ENCODE data around the gene NPBWR2. TPM values are rescaled to one million over a fixed set of nuclear protein-coding genes. Genes with fewer than 3 reads are reported as not detected.

Gene NPBWR2
- total RNA-seq, 1 experiment from 2014 or later: not detected

- TF ChIP-seq, protein P1, sequence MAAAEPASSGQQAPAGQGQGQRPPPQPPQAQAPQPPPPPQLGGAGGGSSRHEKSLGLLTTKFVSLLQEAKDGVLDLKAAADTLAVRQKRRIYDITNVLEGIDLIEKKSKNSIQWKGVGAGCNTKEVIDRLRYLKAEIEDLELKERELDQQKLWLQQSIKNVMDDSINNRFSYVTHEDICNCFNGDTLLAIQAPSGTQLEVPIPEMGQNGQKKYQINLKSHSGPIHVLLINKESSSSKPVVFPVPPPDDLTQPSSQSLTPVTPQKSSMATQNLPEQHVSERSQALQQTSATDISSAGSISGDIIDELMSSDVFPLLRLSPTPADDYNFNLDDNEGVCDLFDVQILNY (CRISPR knock-in tag; IDR thresholded peaks at IDR 0.05): no peak
These were observed 33.1 kb downstream of the NPBWR2 start (continued) for GRCh38 chr20:64074184-64074789.

GRCh38 chr20:64073476-64074183, 33.7 kb downstream of the NPBWR2 start:
- ATAC-seq (no peak), DNase-seq (ENCODE audit: low spot score) (no peak)
- TF ChIP-seq ZNF425 (CRISPR knock-in tag; conservative IDR thresholded peaks at IDR 0.05) (no peak), FOXP1 (CRISPR knock-in tag; IDR thresholded peaks at IDR 0.05; ENCODE audit: borderline replicate concordance) (no peak), JUN (CRISPR knock-in tag; IDR thresholded peaks at IDR 0.05) (no peak), MYBL2 (CRISPR knock-in tag; IDR thresholded peaks at IDR 0.05) (no peak), ZNF121 (CRISPR knock-in tag; IDR thresholded peaks at IDR 0.05) (no peak), KAT7 (CRISPR knock-in tag; IDR thresholded peaks at IDR 0.05; ENCODE audit: borderline replicate concordance) (no peak), TP53 (CRISPR knock-in tag; IDR thresholded peaks at IDR 0.05) (no peak), HMGA2 (CRISPR knock-in tag; IDR thresholded peaks at IDR 0.05) (no peak), NFATC4 (CRISPR knock-in tag; IDR thresholded peaks at IDR 0.05) (no peak), GABPB1 (CRISPR knock-in tag; IDR thresholded peaks at IDR 0.05) (no peak), TCF7 (CRISPR knock-in tag; IDR thresholded peaks at IDR 0.05; ENCODE audit: low read depth) (no peak), CBFB (CRISPR knock-in tag; IDR thresholded peaks at IDR 0.05; ENCODE audit: low read depth) (no peak), ZNF396 (CRISPR knock-in tag; IDR thresholded peaks at IDR 0.05; ENCODE audit: borderline replicate concordance) (no peak), AR (CRISPR knock-in tag; IDR thresholded peaks at IDR 0.05) (no peak), ZNF232 (CRISPR knock-in tag; IDR thresholded peaks at IDR 0.05) (no peak)
- TF ChIP-seq, protein P2, sequence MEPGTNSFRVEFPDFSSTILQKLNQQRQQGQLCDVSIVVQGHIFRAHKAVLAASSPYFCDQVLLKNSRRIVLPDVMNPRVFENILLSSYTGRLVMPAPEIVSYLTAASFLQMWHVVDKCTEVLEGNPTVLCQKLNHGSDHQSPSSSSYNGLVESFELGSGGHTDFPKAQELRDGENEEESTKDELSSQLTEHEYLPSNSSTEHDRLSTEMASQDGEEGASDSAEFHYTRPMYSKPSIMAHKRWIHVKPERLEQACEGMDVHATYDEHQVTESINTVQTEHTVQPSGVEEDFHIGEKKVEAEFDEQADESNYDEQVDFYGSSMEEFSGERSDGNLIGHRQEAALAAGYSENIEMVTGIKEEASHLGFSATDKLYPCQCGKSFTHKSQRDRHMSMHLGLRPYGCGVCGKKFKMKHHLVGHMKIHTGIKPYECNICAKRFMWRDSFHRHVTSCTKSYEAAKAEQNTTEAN (CRISPR knock-in tag; IDR thresholded peaks at IDR 0.05): no peak
- TF ChIP-seq, protein P3, sequence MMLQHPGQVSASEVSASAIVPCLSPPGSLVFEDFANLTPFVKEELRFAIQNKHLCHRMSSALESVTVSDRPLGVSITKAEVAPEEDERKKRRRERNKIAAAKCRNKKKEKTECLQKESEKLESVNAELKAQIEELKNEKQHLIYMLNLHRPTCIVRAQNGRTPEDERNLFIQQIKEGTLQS (CRISPR knock-in tag; conservative IDR thresholded peaks at IDR 0.05): no peak
- TF ChIP-seq, protein P4, sequence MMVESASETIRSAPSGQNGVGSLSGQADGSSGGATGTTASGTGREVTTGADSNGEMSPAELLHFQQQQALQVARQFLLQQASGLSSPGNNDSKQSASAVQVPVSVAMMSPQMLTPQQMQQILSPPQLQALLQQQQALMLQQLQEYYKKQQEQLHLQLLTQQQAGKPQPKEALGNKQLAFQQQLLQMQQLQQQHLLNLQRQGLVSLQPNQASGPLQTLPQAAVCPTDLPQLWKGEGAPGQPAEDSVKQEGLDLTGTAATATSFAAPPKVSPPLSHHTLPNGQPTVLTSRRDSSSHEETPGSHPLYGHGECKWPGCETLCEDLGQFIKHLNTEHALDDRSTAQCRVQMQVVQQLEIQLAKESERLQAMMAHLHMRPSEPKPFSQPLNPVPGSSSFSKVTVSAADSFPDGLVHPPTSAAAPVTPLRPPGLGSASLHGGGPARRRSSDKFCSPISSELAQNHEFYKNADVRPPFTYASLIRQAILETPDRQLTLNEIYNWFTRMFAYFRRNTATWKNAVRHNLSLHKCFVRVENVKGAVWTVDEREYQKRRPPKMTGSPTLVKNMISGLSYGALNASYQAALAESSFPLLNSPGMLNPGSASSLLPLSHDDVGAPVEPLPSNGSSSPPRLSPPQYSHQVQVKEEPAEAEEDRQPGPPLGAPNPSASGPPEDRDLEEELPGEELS (CRISPR knock-in tag; IDR thresholded peaks at IDR 0.05): no peak
- TF ChIP-seq, protein P5, sequence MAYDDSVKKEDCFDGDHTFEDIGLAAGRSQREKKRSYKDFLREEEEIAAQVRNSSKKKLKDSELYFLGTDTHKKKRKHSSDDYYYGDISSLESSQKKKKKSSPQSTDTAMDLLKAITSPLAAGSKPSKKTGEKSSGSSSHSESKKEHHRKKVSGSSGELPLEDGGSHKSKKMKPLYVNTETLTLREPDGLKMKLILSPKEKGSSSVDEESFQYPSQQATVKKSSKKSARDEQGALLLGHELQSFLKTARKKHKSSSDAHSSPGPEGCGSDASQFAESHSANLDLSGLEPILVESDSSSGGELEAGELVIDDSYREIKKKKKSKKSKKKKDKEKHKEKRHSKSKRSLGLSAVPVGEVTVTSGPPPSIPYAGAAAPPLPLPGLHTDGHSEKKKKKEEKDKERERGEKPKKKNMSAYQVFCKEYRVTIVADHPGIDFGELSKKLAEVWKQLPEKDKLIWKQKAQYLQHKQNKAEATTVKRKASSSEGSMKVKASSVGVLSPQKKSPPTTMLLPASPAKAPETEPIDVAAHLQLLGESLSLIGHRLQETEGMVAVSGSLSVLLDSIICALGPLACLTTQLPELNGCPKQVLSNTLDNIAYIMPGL (CRISPR knock-in tag; IDR thresholded peaks at IDR 0.05): no peak
- TF ChIP-seq, protein P6, sequence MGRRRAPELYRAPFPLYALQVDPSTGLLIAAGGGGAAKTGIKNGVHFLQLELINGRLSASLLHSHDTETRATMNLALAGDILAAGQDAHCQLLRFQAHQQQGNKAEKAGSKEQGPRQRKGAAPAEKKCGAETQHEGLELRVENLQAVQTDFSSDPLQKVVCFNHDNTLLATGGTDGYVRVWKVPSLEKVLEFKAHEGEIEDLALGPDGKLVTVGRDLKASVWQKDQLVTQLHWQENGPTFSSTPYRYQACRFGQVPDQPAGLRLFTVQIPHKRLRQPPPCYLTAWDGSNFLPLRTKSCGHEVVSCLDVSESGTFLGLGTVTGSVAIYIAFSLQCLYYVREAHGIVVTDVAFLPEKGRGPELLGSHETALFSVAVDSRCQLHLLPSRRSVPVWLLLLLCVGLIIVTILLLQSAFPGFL (CRISPR knock-in tag; IDR thresholded peaks at IDR 0.05; ENCODE audit: borderline replicate concordance): no peak
- H3K27me3 Mint-ChIP-seq (ENCODE audit: low read depth): no peaks in the 10 kb centered on the region; the same call in 1 of the 2 replicates
- POLR2A ChIA-PET: no interaction called here
- peaks cover 4% of the 10 kb centered on the region for H3K4me1 Mint-ChIP-seq
- H3K27ac Mint-ChIP-seq: no peak overlapping the region
- H3K36me3 Mint-ChIP-seq: no peaks in the 10 kb centered on the region
- no peaks in the 10 kb centered on the region for H3K9me3 Mint-ChIP-seq
- CTCF ChIA-PET: interaction anchor here (0.9 to 1.3 kb wide), 4 partner anchors 29 to 93 kb away, joined by 3 to 4 read pairs (median 3); partner anchors contain the start of gene PRPF6
- no peak overlapping the region for H3K4me3 Mint-ChIP-seq

All from WTC11 (cell line).